H9 (cell line): ENCODE results near the gene AKR1A1. TPM values are rescaled to one million over a fixed set of nuclear protein-coding genes. Genes with fewer than 3 reads are reported as not detected.
A peak's percentile ranks its signal among the peaks of the same experiment; 100 is the strongest.

Source experiments
- DNase-seq: peaks from one replicate; pipeline ENCODE4 v3.0.0-alpha.2; 2017
- H2AFZ ChIP-seq: one replicate; pipeline ENCODE4 v1.6.1; 2013; ENCODE audit warnings: mild to moderate bottlenecking, low read length, control low read depth, moderate library complexity
- H2AK5ac ChIP-seq: 2 replicates; pipeline ENCODE4 v1.6.1; 2013; ENCODE audit warnings: low read length, control low read depth, mixed read lengths; ENCODE audit not compliant: insufficient read length
- H2BK120ac ChIP-seq: one replicate; pipeline ENCODE4 v1.6.1; 2013; ENCODE audit warnings: low read depth, mild to moderate bottlenecking, low read length, control low read depth, inconsistent platforms; ENCODE audit not compliant: poor library complexity, severe bottlenecking
- H2BK12ac ChIP-seq: 2 replicates; pipeline ENCODE4 v1.6.1; 2013; ENCODE audit warnings: low read length, control low read depth, mixed read lengths, low read depth; ENCODE audit not compliant: insufficient read length
- H2BK15ac ChIP-seq: 2 replicates; pipeline ENCODE4 v1.6.1; 2013; ENCODE audit warnings: low read depth, low read length, control low read depth
- H2BK20ac ChIP-seq: one replicate; pipeline ENCODE4 v1.6.1; 2013; ENCODE audit warnings: low read depth, mild to moderate bottlenecking, low read length, control low read depth, inconsistent platforms; ENCODE audit not compliant: poor library complexity, severe bottlenecking
- H2BK5ac ChIP-seq: 2 replicates; pipeline ENCODE4 v1.6.1; 2013; ENCODE audit warnings: low read length, control low read depth, mixed read lengths; ENCODE audit not compliant: insufficient read length
- H3K14ac ChIP-seq: 2 replicates; pipeline ENCODE4 v1.6.1; 2013; ENCODE audit warnings: low read length, control low read depth; ENCODE audit not compliant: insufficient read depth
- H3K18ac ChIP-seq: 2 replicates; pipeline ENCODE4 v1.6.1; 2013; ENCODE audit warnings: low read depth, mild to moderate bottlenecking, mixed read lengths, low read length, control low read depth; ENCODE audit not compliant: insufficient read length
- H3K23ac ChIP-seq: 2 replicates; pipeline ENCODE4 v1.6.1; 2013; ENCODE audit warnings: low read length, control low read depth, mixed read lengths, low read depth; ENCODE audit not compliant: insufficient read length
- H3K23me2 ChIP-seq: 2 replicates; pipeline ENCODE4 v1.6.1; 2013; ENCODE audit warnings: low read depth, mild to moderate bottlenecking, mixed read lengths, low read length, control low read depth; ENCODE audit not compliant: insufficient read length, poor library complexity, severe bottlenecking
- H3K27ac ChIP-seq: 2 replicates; pipeline ENCODE4 v1.5.1; 2013; ENCODE audit warnings: low read length, control low read depth, mixed read lengths, low read depth; ENCODE audit not compliant: insufficient read length
- H3K27me3 ChIP-seq: 2 replicates; pipeline ENCODE4 v1.6.1; 2013; ENCODE audit warnings: low read length, control low read depth, inconsistent platforms; ENCODE audit not compliant: insufficient read depth
- H3K4ac ChIP-seq: 2 replicates; pipeline ENCODE4 v1.6.1; 2013; ENCODE audit warnings: low read depth, mild to moderate bottlenecking, control low read depth, inconsistent platforms, low read length, moderate library complexity
- H3K4me1 ChIP-seq: 2 replicates; pipeline ENCODE4 v1.6.1; 2013; ENCODE audit warnings: low read length, control low read depth, inconsistent platforms; ENCODE audit not compliant: insufficient read depth
- H3K4me2 ChIP-seq: 2 replicates; pipeline ENCODE4 v1.6.1; 2013; ENCODE audit warnings: low read length, control low read depth, mixed read lengths; ENCODE audit not compliant: insufficient read length, insufficient read depth
- H3K56ac ChIP-seq: 2 replicates; pipeline ENCODE4 v1.6.1; 2013; ENCODE audit warnings: low read depth, mild to moderate bottlenecking, mixed read lengths, low read length, control low read depth; ENCODE audit not compliant: insufficient read length
- H3K79me1 ChIP-seq: 2 replicates; pipeline ENCODE4 v1.6.1; 2013; ENCODE audit warnings: low read depth, mild to moderate bottlenecking, moderate library complexity, low read length, control low read depth, inconsistent platforms; ENCODE audit not compliant: insufficient read depth, poor library complexity, severe bottlenecking
- H3K79me2 ChIP-seq: 2 replicates; pipeline ENCODE4 v1.6.1; 2013; ENCODE audit warnings: low read length, control low read depth, inconsistent platforms; ENCODE audit not compliant: insufficient read depth
- H3K9ac ChIP-seq: 2 replicates; pipeline ENCODE4 v1.6.1; 2013; ENCODE audit warnings: low read length, control low read depth, mixed read lengths; ENCODE audit not compliant: insufficient read length; ENCODE audit errors: extremely low read depth
- H3K9me3 ChIP-seq: one replicate; pipeline ENCODE4 v1.6.1; 2013; ENCODE audit warnings: low read depth, low read length, inconsistent platforms; ENCODE audit not compliant: control insufficient read depth
- H3T11ph ChIP-seq: one replicate; pipeline ENCODE4 v1.6.1; 2013; ENCODE audit warnings: mild to moderate bottlenecking, low read length, control low read depth, inconsistent platforms
- H4K20me1 ChIP-seq: one replicate; pipeline ENCODE4 v1.6.1; 2013; ENCODE audit not compliant: control insufficient read depth, insufficient read length, insufficient read depth
- H4K5ac ChIP-seq: 2 replicates; pipeline ENCODE4 v1.6.1; 2013; ENCODE audit warnings: low read depth, mild to moderate bottlenecking, mixed read lengths, low read length, control low read depth; ENCODE audit not compliant: insufficient read length
- H4K8ac ChIP-seq: replicated peaks from 2 replicates; pipeline ENCODE4 v1.6.1; 2013; ENCODE audit warnings: low read length, control low read depth, mixed read lengths, low read depth; ENCODE audit not compliant: insufficient read length
- H4K91ac ChIP-seq: 2 replicates; pipeline ENCODE4 v1.6.1; 2013; ENCODE audit warnings: low read depth, mild to moderate bottlenecking, moderate library complexity, mixed read lengths, low read length, control low read depth; ENCODE audit not compliant: insufficient read length
- H3K27ac Mint-ChIP-seq, 3 experiments: 2 replicates in 2 of 3; 3 replicates in 1 of 3; pipeline ENCODE4 v1.8.0; 2020 to 2021; ENCODE audit warnings: mixed read lengths in 3 of 3, mild to moderate bottlenecking in 1 of 3, moderate library complexity in 1 of 3
- H3K27me3 Mint-ChIP-seq: 2 replicates; pipeline ENCODE4 v1.8.0; 2021; ENCODE audit warnings: low read depth, mild to moderate bottlenecking, moderate library complexity, mixed read lengths
- H3K36me3 Mint-ChIP-seq, 3 experiments: 2 replicates in 2 of 3; 3 replicates in 1 of 3; pipeline ENCODE4 v1.8.0; 2020 to 2021; ENCODE audit warnings: low read depth in 3 of 3, mixed read lengths in 3 of 3; ENCODE audit not compliant: insufficient read depth in 1 of 3
- H3K4me1 Mint-ChIP-seq, 2 experiments: 2 replicates each; pipeline ENCODE4 v1.8.0; 2020; ENCODE audit warnings: mixed read lengths in 2 of 2
- H3K4me3 Mint-ChIP-seq, 2 experiments: 2 replicates in 1 of 2; 3 replicates in 1 of 2; pipeline ENCODE4 v1.8.0; 2020 to 2021; ENCODE audit warnings: mild to moderate bottlenecking in 2 of 2, mixed read lengths in 2 of 2, moderate library complexity in 1 of 2
- H3K9me3 Mint-ChIP-seq, 2 experiments: 2 replicates in 1 of 2; 3 replicates in 1 of 2; pipeline ENCODE4 v1.8.0; 2020; ENCODE audit warnings: mild to moderate bottlenecking in 2 of 2, mixed read lengths in 2 of 2, moderate library complexity in 1 of 2
- CTCF ChIP-seq: fragments of 200-600 bp; sonication (generic); conservative IDR thresholded peaks from 3 replicates; pipeline ENCODE4 v1.8.0; 2021; ENCODE audit warnings: antibody characterized with exemption, mild to moderate bottlenecking
- WGBS: extraction: QIAGEN DNeasy Blood & Tissue Kit; methylation state at CpG from one replicate; pipeline ENCODE4 v1.1.7; 2013; ENCODE audit warnings: missing lambda C conversion rate, low lambda C conversion rate, mixed read lengths; ENCODE audit not compliant: insufficient read length; ENCODE audit errors: extremely low coverage; 5-methylcytosine and 5-hydroxymethylcytosine counted together
- total RNA-seq: library from RNA; stranded (reverse); gene quantifications from 2 replicates; pipeline ENCODE4 v1.2.1, GENCODE V29; 2021

Gene AKR1A1
- total RNA-seq, 1 experiment from 2014 or later = 286 TPM

GRCh38 chr1:45573231-45573804, 22.7 kb downstream of the AKR1A1 start:
- peak; percentile 64 for DNase-seq
- Mint-ChIP-seq H3K4me3 (peak overlapping the region in 1 of 2 experiments; percentile 36; a peak in 1 of 5 replicates), H3K27me3 (no peaks in the 10 kb centered on the region; the same call in 1 of the 2 replicates), H3K36me3 (peaks cover 9 to 35% (median 18%) of the 10 kb centered on the region in 3 experiments; a peak in 6 of 7 replicates), H3K27ac (peak overlapping the region; percentile 0 to 64 (median 5)), H3K4me1 (peaks cover 34 to 37% of the 10 kb centered on the region in 2 experiments), H3K9me3 (0 out of 5 replicates have a peak, but pooled peaks cover 0 to 3% of the 10 kb centered on the region in 2 experiments)
- Histone ChIP-seq H2BK15ac (no peak overlapping the region), H3K27ac (no peak overlapping the region), H3K4ac (no peak overlapping the region), H2BK12ac (no peak overlapping the region), H2BK20ac (no peak overlapping the region), H4K91ac (no peak overlapping the region), H3K27me3 (no peaks in the 10 kb centered on the region), H3K23ac (no peak overlapping the region), H4K20me1 (no peaks in the 10 kb centered on the region), H2BK120ac (no peak overlapping the region), H3K56ac (no peak overlapping the region), H4K8ac (no peak overlapping the region), H3K14ac (no peak overlapping the region), H2BK5ac (no peak overlapping the region), H3K4me2 (no peak overlapping the region), H3K9me3 (no peaks in the 10 kb centered on the region), H3K18ac (no peak overlapping the region), H3K4me1 (0 out of 2 replicates have a peak, but pooled peaks cover 2% of the 10 kb centered on the region), H2AK5ac (no peak overlapping the region), H3K79me2 (no peaks in the 10 kb centered on the region), H3K23me2 (no peaks in the 10 kb centered on the region), H3T11ph (no peak overlapping the region), H2AFZ (no peak overlapping the region), H4K5ac (no peak overlapping the region), H3K9ac (peak overlapping the region; percentile 22), H3K79me1 (no peaks in the 10 kb centered on the region)
- TF ChIP-seq CTCF = no peak
- WGBS = no CpG with 5 or more reads among the region's 3 CpGs
